LNCAP (cell line): ENCODE data around the gene RAB3IL1.

Experiments
- TF ChIP-seq, protein P1 (sequence below): fragments of 450-650 bp; IDR thresholded peaks from 2 replicates; pipeline ENCODE4 v1.5.1; 2017; ENCODE audit warnings: mild to moderate bottlenecking

The RAB3IL1 gene

DNA sequence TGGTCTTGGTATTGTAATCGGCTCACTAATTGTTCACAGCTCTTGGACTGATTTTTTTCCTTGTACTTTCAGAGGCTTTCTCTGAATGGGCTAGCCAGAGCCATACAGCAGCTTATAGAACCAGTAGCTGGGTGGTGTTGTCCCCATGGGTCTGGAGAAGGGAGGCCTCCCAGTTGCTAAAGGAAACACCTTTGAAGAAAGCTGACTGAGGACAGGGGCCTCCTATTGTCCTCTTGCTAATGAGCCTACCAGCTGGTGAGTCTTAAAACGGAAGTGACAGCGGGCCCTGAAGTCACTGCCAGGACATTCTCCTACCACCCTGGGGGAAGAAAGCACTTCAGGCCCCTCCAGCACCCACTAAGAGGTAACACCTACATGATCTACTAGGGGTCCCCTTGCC lies 36.0 kb downstream of the RAB3IL1 start:
- TF ChIP-seq, protein P1, sequence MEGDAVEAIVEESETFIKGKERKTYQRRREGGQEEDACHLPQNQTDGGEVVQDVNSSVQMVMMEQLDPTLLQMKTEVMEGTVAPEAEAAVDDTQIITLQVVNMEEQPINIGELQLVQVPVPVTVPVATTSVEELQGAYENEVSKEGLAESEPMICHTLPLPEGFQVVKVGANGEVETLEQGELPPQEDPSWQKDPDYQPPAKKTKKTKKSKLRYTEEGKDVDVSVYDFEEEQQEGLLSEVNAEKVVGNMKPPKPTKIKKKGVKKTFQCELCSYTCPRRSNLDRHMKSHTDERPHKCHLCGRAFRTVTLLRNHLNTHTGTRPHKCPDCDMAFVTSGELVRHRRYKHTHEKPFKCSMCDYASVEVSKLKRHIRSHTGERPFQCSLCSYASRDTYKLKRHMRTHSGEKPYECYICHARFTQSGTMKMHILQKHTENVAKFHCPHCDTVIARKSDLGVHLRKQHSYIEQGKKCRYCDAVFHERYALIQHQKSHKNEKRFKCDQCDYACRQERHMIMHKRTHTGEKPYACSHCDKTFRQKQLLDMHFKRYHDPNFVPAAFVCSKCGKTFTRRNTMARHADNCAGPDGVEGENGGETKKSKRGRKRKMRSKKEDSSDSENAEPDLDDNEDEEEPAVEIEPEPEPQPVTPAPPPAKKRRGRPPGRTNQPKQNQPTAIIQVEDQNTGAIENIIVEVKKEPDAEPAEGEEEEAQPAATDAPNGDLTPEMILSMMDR, result no peak

- TF ChIP-seq, protein P1, result no peak
These were observed 36.9 kb downstream of the RAB3IL1 start for GRCh38 chr11:61880454-61880853.

DNA sequence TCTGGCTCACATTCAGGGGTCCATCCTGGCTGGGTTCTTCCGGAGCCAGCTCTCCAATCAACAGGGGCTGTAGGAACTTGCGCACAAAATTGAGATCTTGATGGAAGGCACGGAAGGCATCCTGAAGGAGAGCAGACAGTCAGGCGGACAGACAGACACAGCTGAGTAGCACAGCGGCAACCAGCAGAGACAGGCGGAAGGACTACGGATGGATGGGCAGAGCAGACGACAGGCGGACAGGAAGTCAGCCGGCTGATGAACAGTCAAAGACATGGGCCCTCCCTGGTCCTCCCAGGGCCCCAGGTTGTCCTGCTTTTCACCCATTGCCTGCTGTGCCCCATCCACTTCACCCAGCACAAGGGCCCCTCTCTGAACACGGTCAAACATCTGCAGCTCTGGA lies 37.3 kb downstream of the RAB3IL1 start:
- TF ChIP-seq, protein P1, result no peak

DNA sequence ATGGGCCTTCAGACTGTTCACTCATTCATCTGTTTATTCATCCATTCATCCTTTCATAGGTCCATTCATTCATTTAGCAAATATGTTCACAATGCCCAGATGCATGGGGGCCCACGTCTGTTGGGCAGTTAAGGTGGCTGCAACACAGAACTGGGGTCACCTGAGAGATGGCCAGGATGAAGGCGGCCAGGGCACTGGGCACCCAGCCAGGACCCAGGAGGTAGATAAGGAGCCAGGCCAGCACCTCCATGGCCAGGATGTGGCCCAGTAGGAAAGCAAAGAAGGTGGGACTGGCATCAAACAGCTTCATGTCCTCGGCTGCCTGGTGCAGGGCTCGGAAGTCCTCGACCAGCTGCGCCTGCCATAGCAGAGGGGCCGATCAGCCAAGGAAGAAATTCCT lies 38.2 kb downstream of the RAB3IL1 start:
- TF ChIP-seq, protein P1, result no peak

- TF ChIP-seq, protein P1, result no peak
These were observed 41.7 kb downstream of the RAB3IL1 start for GRCh38 chr11:61875698-61876097.

GRCh38 chr11:61874853-61875252 lies 42.5 kb downstream of the RAB3IL1 start:
- TF ChIP-seq, protein P1, result no peak

GRCh38 chr11:61874377-61874809 lies 43.0 kb downstream of the RAB3IL1 start:
- TF ChIP-seq, protein P1, result no peak

DNA sequence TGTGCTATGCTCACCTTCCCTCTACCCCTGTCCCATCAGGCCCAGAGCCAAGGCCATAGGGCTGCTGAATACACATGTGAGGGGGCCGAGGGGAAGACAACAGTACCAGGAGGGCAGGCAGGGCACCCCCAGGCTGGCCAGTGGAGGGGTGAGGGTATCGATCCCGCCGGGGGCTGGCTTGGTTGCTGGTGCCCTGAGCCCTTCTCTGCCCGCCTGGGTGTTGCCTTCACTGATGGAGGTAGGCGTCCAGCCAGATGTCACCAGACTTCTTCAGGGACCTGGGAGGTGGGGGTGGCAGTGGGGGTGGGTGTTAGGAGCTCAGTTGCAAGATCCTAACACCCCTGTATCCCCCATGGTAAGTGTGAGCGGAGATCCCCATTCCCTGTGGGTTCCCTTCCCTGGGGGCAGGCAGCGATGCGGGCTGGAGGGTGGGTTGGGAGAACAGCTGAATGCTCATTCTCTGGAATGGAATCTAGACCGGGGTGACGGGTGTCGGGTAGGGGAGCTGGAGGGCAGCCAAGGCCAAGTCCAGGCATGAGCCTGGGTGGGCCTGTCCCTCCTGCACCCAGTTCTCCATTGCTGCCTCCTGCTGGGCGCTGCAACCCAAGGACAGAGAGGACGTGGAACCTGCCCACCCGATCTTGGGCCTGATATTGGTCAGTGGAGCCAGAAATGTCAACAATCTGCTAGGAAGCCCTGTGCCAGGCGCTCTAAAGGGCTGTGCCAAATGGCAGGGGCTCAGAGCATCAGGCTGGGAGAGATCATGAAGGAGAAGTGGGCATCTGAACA lies 43.6 kb downstream of the RAB3IL1 start:
- TF ChIP-seq, protein P1, result no peak
